K562 (cell line): Measurements from ENCODE around the gene E2F2. TPM values are rescaled to one million over a fixed set of nuclear protein-coding genes. Genes with fewer than 3 reads are reported as not detected.

Experiments
- ATAC-seq: fragments of 200-7000 bp; cut with Tn5 transposase; 3 replicates; pipeline ENCODE4 v1.9.1; 2020; ENCODE audit warnings: moderate library complexity
- BruUV-seq: library from RNA; stranded (reverse); fragments of 400-500 nt; replicated peaks from 2 replicates; lab custom pipeline; 2021; lab: Mats Ljungman, UMichigan
- CTCF ChIA-PET: fragments of 300-600 bp; formaldehyde crosslinking; extraction: SDS; loops from one replicate; lab custom pipeline; 2021; ENCODE audit warnings: low intra/inter-chr PET ratio; lab: Yijun Ruan, JAX
- POLR2A ChIA-PET: fragments of 300-600, 350-650 bp; sonication (Branson Sonifier 250); formaldehyde crosslinking; extraction: SDS; loops from one replicate; lab custom pipeline; 2021; ENCODE audit warnings: antibody characterized with exemption, inconsistent platforms; lab: Yijun Ruan, JAX
- DNase-seq, 4 experiments: peaks; one replicate each; pipeline versions ENCODE4 v3.0.0 to v3.0.0-alpha.2; 2011 to 2018; ENCODE audit warnings: low spot score in 3 of 4, mixed read lengths in 3 of 4; ENCODE audit errors: extremely low read depth in 1 of 4
- FAIRE-seq: peaks from 2 replicates; lab custom pipeline; 2011; peaks lifted over from hg19 to GRCh38; lab: Jason Lieb, UNC
- H2AFZ ChIP-seq: 2 replicates; pipeline ENCODE4 v1.6.0; 2011; ENCODE audit warnings: low read depth, low read length, control low read depth, inconsistent platforms
- H3K27ac ChIP-seq: fragments of 200-600 bp; 3 replicates; pipeline ENCODE4 v1.8.0; 2011; ENCODE audit warnings: low read depth, mild to moderate bottlenecking, control low read depth, inconsistent platforms, low read length, moderate library complexity, mixed read lengths; ENCODE audit errors: extremely low read depth
- H3K27me3 ChIP-seq, 2 experiments: fragments of 300-600 bp in 1 of 2; 2 replicates in 1 of 2; 3 replicates in 1 of 2; pipeline versions ENCODE4 v1.6.0 to v1.8.0; 2011; ENCODE audit warnings: inconsistent platforms in 2 of 2, low read length in 2 of 2, mild to moderate bottlenecking in 1 of 2, mixed read lengths in 1 of 2, moderate library complexity in 1 of 2; ENCODE audit not compliant: control insufficient read depth in 2 of 2, insufficient read depth in 2 of 2
- H3K36me3 ChIP-seq: fragments of 300-600 bp; 3 replicates; pipeline ENCODE4 v1.8.0; 2011; ENCODE audit warnings: mild to moderate bottlenecking, low read length, inconsistent platforms; ENCODE audit not compliant: control insufficient read depth, insufficient read depth
- H3K4me1 ChIP-seq, 2 experiments: fragments of 200-600 bp in 1 of 2; replicated peaks in 1 of 2; 2 replicates in 1 of 2; 3 replicates in 1 of 2; pipeline versions ENCODE4 v1.5.1 to v1.8.0; 2011; ENCODE audit warnings: inconsistent platforms in 2 of 2, low read length in 2 of 2, mild to moderate bottlenecking in 1 of 2, mixed read lengths in 1 of 2, moderate library complexity in 1 of 2; ENCODE audit not compliant: control insufficient read depth in 2 of 2, insufficient read depth in 2 of 2
- H3K4me2 ChIP-seq: 2 replicates; pipeline ENCODE4 v1.6.1; 2011; ENCODE audit warnings: low read length, control low read depth, inconsistent platforms, mixed read lengths; ENCODE audit not compliant: insufficient read depth
- H3K4me3 ChIP-seq: fragments of 200-600 bp; sonication (generic), shearing (Covaris generic); 2 replicates; pipeline ENCODE4 v1.5.1; 2016; ENCODE audit warnings: control low read depth, inconsistent platforms
- H3K79me2 ChIP-seq: fragments of 200-600 bp; 3 replicates; pipeline ENCODE4 v1.8.0; 2011; ENCODE audit warnings: low read length, inconsistent platforms; ENCODE audit not compliant: control insufficient read depth, insufficient read depth
- H3K9ac ChIP-seq, 2 experiments: 2 replicates each; pipeline versions ENCODE4 v1.6.0 to v1.6.1; 2011; ENCODE audit warnings: low read depth in 2 of 2, low read length in 2 of 2, control low read depth in 1 of 2, inconsistent platforms in 1 of 2, mild to moderate bottlenecking in 1 of 2, mixed read lengths in 1 of 2; ENCODE audit not compliant: insufficient read depth in 1 of 2
- H3K9me1 ChIP-seq: one replicate; pipeline ENCODE4 v1.6.0; 2011; ENCODE audit warnings: inconsistent platforms, mild to moderate bottlenecking, low read length, moderate library complexity; ENCODE audit not compliant: control insufficient read depth, insufficient read depth
- H3K9me3 ChIP-seq: replicated peaks from 2 replicates; pipeline ENCODE4 v1.5.1; 2011; ENCODE audit warnings: low read depth, low read length, inconsistent platforms; ENCODE audit not compliant: control insufficient read depth, insufficient read depth
- H4K20me1 ChIP-seq: replicated peaks from 2 replicates; pipeline ENCODE4 v1.6.1; 2011; ENCODE audit warnings: low read length, inconsistent platforms, mixed read lengths; ENCODE audit not compliant: control insufficient read depth, insufficient read depth
- COPS2 ChIP-seq: fragments of 450-650 bp; conservative IDR thresholded peaks from 2 replicates; pipeline ENCODE4 v1.6.1; 2016; ENCODE audit warnings: mild to moderate bottlenecking, moderate library complexity
- MECOM ChIP-seq: fragments of 250-450 bp; sonication (Bioruptor Pico); IDR thresholded peaks from 2 replicates; pipeline ENCODE4 v1.8.0; 2022; ENCODE audit warnings: inconsistent platforms
- NCOA4 ChIP-seq: fragments of 450-650 bp; IDR thresholded peaks from 2 replicates; pipeline ENCODE4 v1.6.1; 2018; ENCODE audit warnings: mild to moderate bottlenecking; ENCODE audit not compliant: partially characterized antibody
- PTTG1 ChIP-seq: fragments of 450-650 bp; IDR thresholded peaks from 2 replicates; pipeline ENCODE4 v1.6.1; 2016; ENCODE audit warnings: low read depth, mild to moderate bottlenecking, missing genetic modification characterization, missing compliant biosample characterization
- ZKSCAN1 ChIP-seq: fragments of 150-350 bp; IDR thresholded peaks from 2 replicates; pipeline ENCODE4 v1.6.1; 2016; ENCODE audit warnings: low read depth, low read length
- ZNF24 ChIP-seq: fragments of 450-650 bp; IDR thresholded peaks from 2 replicates; pipeline ENCODE4 v1.6.1; 2016
- ZNF436 ChIP-seq: fragments of 250-450, 450-650 bp; sonication (Bioruptor Pico); formaldehyde crosslinking; IDR thresholded peaks from 2 replicates; pipeline ENCODE4 v1.7.0; 2020; ENCODE audit warnings: mild to moderate bottlenecking
- ZNF444 ChIP-seq: fragments of 250-450 bp; sonication (Bioruptor Pico); IDR thresholded peaks from 2 replicates; pipeline ENCODE4 v1.4.0; 2020; ENCODE audit warnings: mild to moderate bottlenecking, moderate library complexity
- WGBS: fragments of 100-300 bp; shearing (Covaris generic); methylation state at CpG from one replicate; pipeline ENCODE4 v1.1.6; 2016; ENCODE audit warnings: low coverage, mixed read lengths; ENCODE audit not compliant: insufficient coverage; ENCODE audit errors: missing lambda C conversion rate; 5-methylcytosine and 5-hydroxymethylcytosine counted together
- in situ Hi-C: fragments of 300-500 bp; cut with MboI; formaldehyde crosslinking; loops from 4 replicates; pipeline ENCODE4 v1.15.0; 2018; ENCODE audit warnings: inconsistent platforms, mixed read lengths
- intact Hi-C: fragments of 100-400 bp; cut with micrococcal nuclease; formaldehyde crosslinking; loops from 2 replicates; pipeline ENCODE4 v1.14.2; 2022
- polyA plus RNA-seq, 8 experiments: library from polyadenylated mRNA; depleted of rRNA in 4 of 8; stranded (reverse) in 5 of 8; unstranded in 3 of 8; fragments of >200 nt; fragmentation: Nextera tagmentation in 2 of 8; fragmentation: Illumina TruSeq in 1 of 8; extraction: Ambion mirVana in 2 of 8; extraction: Trizol in 1 of 8; gene quantifications; 2 replicates each; pipeline versions ENCODE4 v1.2.1 to v1.2.3, GENCODE V29; 2011 to 2014; ENCODE audit warnings: inconsistent platforms in 1 of 8, missing spikeins in 1 of 8
- total RNA-seq, 7 experiments: library from RNA; depleted of rRNA in 6 of 7; stranded (reverse); fragments of >200 nt in 6 of 7; fragmentation: Illumina TruSeq in 2 of 7; extraction: Trizol in 2 of 7; gene quantifications; 2 replicates each; pipeline versions ENCODE4 v1.2.1 to v1.2.3, GENCODE V29; 2011 to 2021; ENCODE audit warnings: low replicate concordance in 1 of 7

E2F2 gene
- total and polyA plus RNA-seq, 9 of the 15 experiments (the other 6 are each of a cell fraction or from before 2014, with no cell fraction given), result 3.1 to 25.3 (median 11.4) TPM

GRCh38 chr1:23561076-23561812, 30.2 kb upstream of the E2F2 start:
- in situ Hi-C loops, result no loop called here
- TF ChIP-seq ZNF24 (peak; percentile 64; the same call in 1 of the 2 replicates), ZNF436 (no peak), NCOA4 (no peak), MECOM (no peak), PTTG1 (tag) (peak; percentile 18; the same call in 1 of the 2 replicates), COPS2 (no peak), ZNF444 (no peak), ZKSCAN1 (no peak)
- intact Hi-C loops, result no loop called here
- 20% methylated on average over 6 of the region's 6 CpGs for WGBS
- Histone ChIP-seq H3K9me1 (no peaks in the 10 kb centered on the region), H3K9me3 (no peaks in the 10 kb centered on the region), H3K9ac (no peak overlapping the region), H4K20me1 (no peaks in the 10 kb centered on the region), H3K4me1 (peaks cover 43 to 57% of the 10 kb centered on the region in 2 experiments), H2AFZ (no peak overlapping the region), H3K36me3 (peaks cover 15% of the 10 kb centered on the region), H3K79me2 (peaks cover 30% of the 10 kb centered on the region), H3K4me2 (no peak overlapping the region), H3K27ac (peak overlapping the region; percentile 57; the same call in 1 of the 3 replicates), H3K4me3 (no peak overlapping the region), H3K27me3 (no peaks in the 10 kb centered on the region)
- ChIA-PET POLR2A (interaction anchor here (0.5 to 0.7 kb wide), 2 partner anchors 32 to 271 kb away, joined by 3 read pairs; no protein-coding TSS in a partner anchor), CTCF (no interaction called here)
- ATAC-seq (no peak), DNase-seq (no peak), FAIRE-seq (no peak)
- no TSS peak for BruUV-seq
